ENCODE results near the gene SECTM1.

Gene SECTM1

DNA sequence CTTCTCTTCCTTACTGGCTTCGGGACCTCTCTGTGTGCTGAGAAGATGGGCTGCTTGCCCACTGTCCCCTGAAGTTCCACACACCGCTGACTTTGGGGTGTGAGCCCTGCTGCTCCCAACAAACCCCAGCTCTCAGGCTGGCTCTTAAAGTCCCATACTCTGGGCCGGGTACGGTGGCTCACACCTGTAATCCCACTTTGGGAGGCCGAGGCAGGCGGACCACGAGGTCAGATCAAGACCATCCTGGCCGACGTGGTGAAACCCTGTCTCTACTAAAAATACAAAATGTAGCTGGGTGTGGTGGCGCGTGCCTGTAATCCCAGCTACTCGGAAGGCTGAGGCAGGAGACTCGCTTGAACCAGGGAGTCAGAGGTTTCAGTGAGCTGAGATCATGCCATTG, 33.3 kb downstream of the SECTM1 start:
- TF ChIP-seq TAF1 (IDR thresholded peaks at IDR 0.05; ENCODE audit: low read depth) (no peak), REST (IDR thresholded peaks at IDR 0.05; ENCODE audit: low read depth) (no peak), EGR1 (IDR thresholded peaks at IDR 0.05) (no peak), FOXM1 (IDR thresholded peaks at IDR 0.05; ENCODE audit: borderline replicate concordance, low read depth) (no peak), ZBTB7A (IDR thresholded peaks at IDR 0.05; ENCODE audit: low read depth) (no peak), CREB1 (IDR thresholded peaks at IDR 0.05; ENCODE audit: low read depth) (no peak), YY1 (IDR thresholded peaks at IDR 0.05; ENCODE audit: low read depth) (no peak)
- TF ChIP-seq, protein P1, sequence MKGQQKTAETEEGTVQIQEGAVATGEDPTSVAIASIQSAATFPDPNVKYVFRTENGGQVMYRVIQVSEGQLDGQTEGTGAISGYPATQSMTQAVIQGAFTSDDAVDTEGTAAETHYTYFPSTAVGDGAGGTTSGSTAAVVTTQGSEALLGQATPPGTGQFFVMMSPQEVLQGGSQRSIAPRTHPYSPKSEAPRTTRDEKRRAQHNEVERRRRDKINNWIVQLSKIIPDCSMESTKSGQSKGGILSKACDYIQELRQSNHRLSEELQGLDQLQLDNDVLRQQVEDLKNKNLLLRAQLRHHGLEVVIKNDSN (IDR thresholded peaks at IDR 0.05) = no peak

GRCh38 chr17:82299452-82299851, 34.1 kb downstream of the SECTM1 start:
- TF ChIP-seq EGR1 (IDR thresholded peaks at IDR 0.05) = no peak
- no peak for TF ChIP-seq EP300 (IDR thresholded peaks at IDR 0.05; ENCODE audit: borderline replicate concordance)
- no peak for TF ChIP-seq CREB1 (IDR thresholded peaks at IDR 0.05; ENCODE audit: low read depth)

DNA sequence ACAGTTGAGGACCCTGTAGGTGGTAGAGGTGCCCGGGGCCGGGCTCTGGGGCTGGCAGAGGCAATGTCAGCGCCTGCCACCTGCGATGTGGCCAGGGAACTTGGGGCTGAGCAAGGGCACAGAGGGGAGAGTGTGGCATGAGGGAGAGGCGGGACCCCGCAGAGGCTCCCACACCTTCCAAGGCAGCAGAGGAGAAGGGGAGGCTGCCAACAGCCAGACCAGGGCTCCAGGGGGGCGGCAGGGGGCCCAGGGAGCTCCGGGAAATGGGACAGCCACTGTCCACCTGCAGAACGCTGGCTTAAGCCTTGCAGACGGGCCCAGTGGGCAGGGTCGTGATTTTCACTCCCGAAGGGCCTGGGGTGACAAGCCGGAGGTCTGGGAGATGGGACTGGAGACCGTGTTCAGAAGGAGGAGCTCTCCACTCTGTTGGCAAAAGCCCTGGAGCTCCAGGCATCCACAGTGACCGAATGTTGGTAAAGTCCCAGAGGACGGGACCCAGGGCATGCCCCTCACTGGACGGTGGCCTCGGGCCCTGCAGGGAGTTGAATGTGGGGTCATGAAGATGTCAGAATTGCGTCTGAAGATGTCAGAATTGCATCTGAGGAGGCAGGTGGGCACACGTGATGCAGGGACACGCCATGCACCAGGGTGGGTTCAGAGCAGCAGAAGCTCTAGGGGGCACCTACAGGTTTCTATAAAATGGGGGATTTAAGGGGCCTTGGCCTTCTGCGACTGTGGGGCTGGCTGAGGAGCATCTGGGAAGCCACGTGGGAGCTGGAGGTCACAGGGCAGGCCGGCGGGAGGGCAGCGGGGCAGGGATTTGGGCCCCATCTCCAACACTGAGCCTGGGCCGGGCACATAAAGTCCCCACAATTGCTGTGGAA, 34.8 kb downstream of the SECTM1 start:
- TF ChIP-seq ZBTB7A (IDR thresholded peaks at IDR 0.05; ENCODE audit: low read depth) = 0 out of 2 replicates have a peak, but pooled peaks have one; percentile 5
- no peak for TF ChIP-seq EP300 (IDR thresholded peaks at IDR 0.05; ENCODE audit: borderline replicate concordance)
- no peak for TF ChIP-seq FOXM1 (IDR thresholded peaks at IDR 0.05; ENCODE audit: borderline replicate concordance, low read depth)
- TF ChIP-seq EGR1 (IDR thresholded peaks at IDR 0.05) = no peak

- TF ChIP-seq CREB1 (IDR thresholded peaks at IDR 0.05; ENCODE audit: low read depth) (no peak; the same call in 1 of the 2 replicates), CEBPB (IDR thresholded peaks at IDR 0.05) (no peak), REST (IDR thresholded peaks at IDR 0.05; ENCODE audit: low read depth) (no peak), TEAD4 (IDR thresholded peaks at IDR 0.05) (no peak), YY1 (IDR thresholded peaks at IDR 0.05; ENCODE audit: low read depth) (no peak), TCF12 (IDR thresholded peaks at IDR 0.05; ENCODE audit: low read depth) (no peak), RAD21 (IDR thresholded peaks at IDR 0.05; ENCODE audit: low read depth) (no peak), TAF1 (IDR thresholded peaks at IDR 0.05; ENCODE audit: low read depth) (no peak), NFIC (IDR thresholded peaks at IDR 0.05) (peak; percentile 88), FOXM1 (IDR thresholded peaks at IDR 0.05; ENCODE audit: borderline replicate concordance, low read depth) (no peak), ZBTB7A (IDR thresholded peaks at IDR 0.05; ENCODE audit: low read depth) (peak; percentile 61; the same call in 1 of the 2 replicates), EP300 (IDR thresholded peaks at IDR 0.05; ENCODE audit: borderline replicate concordance) (peak; percentile 26; the same call in 1 of the 2 replicates)
- TF ChIP-seq, protein P1 (IDR thresholded peaks at IDR 0.05) = no peak
- TF ChIP-seq, protein P2, sequence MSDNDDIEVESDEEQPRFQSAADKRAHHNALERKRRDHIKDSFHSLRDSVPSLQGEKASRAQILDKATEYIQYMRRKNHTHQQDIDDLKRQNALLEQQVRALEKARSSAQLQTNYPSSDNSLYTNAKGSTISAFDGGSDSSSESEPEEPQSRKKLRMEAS (IDR thresholded peaks at IDR 0.05) = peak; percentile 54
Measured at GRCh38 chr17:82297714-82298537, 35.6 kb downstream of the SECTM1 start.

DNA sequence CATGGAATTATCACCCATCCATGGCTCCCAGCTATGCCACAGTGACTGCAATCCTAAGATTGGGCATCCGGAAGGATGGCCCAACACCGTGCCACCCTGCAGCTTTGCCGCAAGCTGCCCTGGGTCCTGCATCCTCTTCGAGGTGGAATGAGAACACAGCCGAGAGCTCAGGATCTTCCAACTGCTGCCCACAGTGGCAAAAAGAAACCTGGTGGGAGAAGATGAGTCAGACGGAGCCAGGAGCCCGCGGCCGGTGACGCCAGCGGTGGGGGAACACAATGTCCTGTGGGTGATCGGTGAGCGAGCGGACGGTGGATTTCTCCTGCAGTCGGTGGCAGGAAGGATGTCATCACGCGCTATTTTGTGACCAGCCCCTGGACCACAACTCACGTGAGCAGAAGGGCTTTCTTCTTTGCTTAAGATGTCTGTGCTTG, 36.3 kb downstream of the SECTM1 start:
- no peak for TF ChIP-seq TAF1 (IDR thresholded peaks at IDR 0.05; ENCODE audit: low read depth)
- TF ChIP-seq, protein P1 (IDR thresholded peaks at IDR 0.05) = 0 out of 2 replicates have a peak, but pooled peaks have one; percentile 31
